AG04450 (cell line): ENCODE measurements around the gene FANCC. TPM values are rescaled to one million over a fixed set of nuclear protein-coding genes. Genes with fewer than 3 reads are reported as not detected.
"Not testable (repeated sequence)": the region's sequence is repeated elsewhere in the genome, so short reads cannot be mapped to it uniquely, and the experiment has no call there.

Experiments used
- CTCF ChIA-PET: fragments of 300-600, 350-600 bp; formaldehyde crosslinking; extraction: SDS; loops from one replicate; lab custom pipeline; 2022; ENCODE audit warnings: antibody characterized with exemption, inconsistent platforms; lab: Charles Lee
- POLR2A ChIA-PET: fragments of 350-600 bp; formaldehyde crosslinking; extraction: SDS; loops from one replicate; lab custom pipeline; 2021; ENCODE audit warnings: antibody characterized with exemption, inconsistent platforms; lab: Yijun Ruan, JAX
- DNase-seq: peaks from one replicate; pipeline ENCODE4 v3.0.0-alpha.2; 2011; ENCODE audit warnings: low read depth, low spot score
- H3K27ac ChIP-seq: one replicate; pipeline ENCODE4 v1.5.1; 2012; ENCODE audit warnings: low read depth, low read length, control low read depth
- H3K27me3 ChIP-seq: one replicate; pipeline ENCODE4 v1.6.0; 2012; ENCODE audit warnings: low read length; ENCODE audit not compliant: control insufficient read depth, insufficient read depth
- H3K4me3 ChIP-seq: 2 replicates; pipeline ENCODE4 v1.5.1; 2011; ENCODE audit warnings: mild to moderate bottlenecking, low read depth, low read length, control low read depth
- H3K9me3 ChIP-seq: 2 replicates; pipeline ENCODE4 v1.5.1; 2012; ENCODE audit warnings: low read length; ENCODE audit not compliant: control insufficient read depth, insufficient read depth
- polyA plus RNA-seq: library from polyadenylated mRNA; depleted of rRNA; stranded (reverse); fragments of >200 nt; gene quantifications from 2 replicates; pipeline ENCODE4 v1.2.3, GENCODE V29; 2011
- TF ChIP-seq, protein P1 (sequence below): IDR thresholded peaks from 2 replicates; pipeline ENCODE4 v1.5.1; 2011; ENCODE audit warnings: low read depth, low read length, control low read depth, inconsistent platforms

FANCC gene
- polyA plus RNA-seq, 1 experiment, result 10.8 TPM

DNA sequence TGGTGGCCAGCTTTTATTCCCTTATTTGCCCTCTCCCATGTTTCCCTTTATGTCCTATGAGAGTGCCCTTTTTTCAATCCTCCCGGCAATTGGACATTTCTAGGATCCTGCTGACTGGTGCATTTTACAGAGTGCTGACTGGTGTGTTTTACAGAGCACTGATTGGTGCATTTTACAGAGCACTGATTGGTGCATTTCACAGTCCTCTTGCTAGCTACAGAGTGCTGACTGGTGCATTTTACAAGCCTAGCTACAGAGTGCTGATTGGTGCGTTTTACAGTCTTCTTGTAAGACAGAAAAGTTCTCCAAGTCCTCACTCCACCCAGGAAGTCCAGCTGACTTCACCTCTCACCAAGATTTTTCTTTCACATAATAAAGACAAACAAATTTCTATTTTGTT lies 15.4 kb upstream of the FANCC start:
- peaks cover 15% of the 10 kb centered on the region for H3K9me3 ChIP-seq
- H3K27me3 ChIP-seq, result peaks cover 2% of the 10 kb centered on the region
- POLR2A ChIA-PET, result no interaction called here
- no peak overlapping the region for H3K27ac ChIP-seq
- TF ChIP-seq, protein P1, sequence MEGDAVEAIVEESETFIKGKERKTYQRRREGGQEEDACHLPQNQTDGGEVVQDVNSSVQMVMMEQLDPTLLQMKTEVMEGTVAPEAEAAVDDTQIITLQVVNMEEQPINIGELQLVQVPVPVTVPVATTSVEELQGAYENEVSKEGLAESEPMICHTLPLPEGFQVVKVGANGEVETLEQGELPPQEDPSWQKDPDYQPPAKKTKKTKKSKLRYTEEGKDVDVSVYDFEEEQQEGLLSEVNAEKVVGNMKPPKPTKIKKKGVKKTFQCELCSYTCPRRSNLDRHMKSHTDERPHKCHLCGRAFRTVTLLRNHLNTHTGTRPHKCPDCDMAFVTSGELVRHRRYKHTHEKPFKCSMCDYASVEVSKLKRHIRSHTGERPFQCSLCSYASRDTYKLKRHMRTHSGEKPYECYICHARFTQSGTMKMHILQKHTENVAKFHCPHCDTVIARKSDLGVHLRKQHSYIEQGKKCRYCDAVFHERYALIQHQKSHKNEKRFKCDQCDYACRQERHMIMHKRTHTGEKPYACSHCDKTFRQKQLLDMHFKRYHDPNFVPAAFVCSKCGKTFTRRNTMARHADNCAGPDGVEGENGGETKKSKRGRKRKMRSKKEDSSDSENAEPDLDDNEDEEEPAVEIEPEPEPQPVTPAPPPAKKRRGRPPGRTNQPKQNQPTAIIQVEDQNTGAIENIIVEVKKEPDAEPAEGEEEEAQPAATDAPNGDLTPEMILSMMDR, result no peak
- CTCF ChIA-PET, result interaction anchor here (1.0 kb wide), 1 partner anchor 885 kb away, joined by 4 read pairs; no protein-coding TSS in a partner anchor
- no peak overlapping the region for H3K4me3 ChIP-seq
- no peak for DNase-seq

DNA sequence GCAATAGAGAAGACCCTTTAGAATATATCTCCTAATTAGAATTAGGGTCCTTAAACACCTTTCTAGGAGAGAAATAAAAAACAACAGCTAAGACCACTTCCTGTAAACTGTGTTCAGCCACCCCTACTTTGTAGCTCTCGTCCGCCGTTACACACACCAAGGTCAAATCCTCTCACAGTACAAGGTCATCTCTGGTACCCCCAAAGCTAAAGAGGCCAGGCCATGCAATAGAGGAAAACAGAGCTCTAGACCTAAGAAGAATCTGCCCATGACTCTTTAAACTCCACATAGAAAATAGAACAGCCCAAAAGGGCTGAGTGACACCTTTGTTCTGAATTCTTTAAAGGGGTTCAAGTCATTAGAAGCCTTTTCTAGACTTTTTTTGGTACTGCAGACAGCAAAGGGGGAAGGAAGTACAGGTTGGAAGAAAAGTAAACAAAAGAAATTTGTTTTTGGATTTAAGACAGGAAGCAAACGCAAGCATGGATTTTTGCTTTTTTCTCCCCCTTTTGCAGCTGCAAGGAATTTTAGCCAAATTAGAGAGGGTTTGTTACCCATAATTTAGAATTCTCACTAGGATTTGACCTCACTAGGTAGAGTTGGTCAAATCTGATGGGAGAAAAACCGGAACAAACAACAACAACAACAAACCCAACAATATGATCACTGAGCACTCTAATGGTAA lies 13.4 kb upstream of the FANCC start:
- Histone ChIP-seq H3K27ac (no peak overlapping the region), H3K27me3 (peaks cover 2% of the 10 kb centered on the region), H3K9me3 (peaks cover 7% of the 10 kb centered on the region), H3K4me3 (no peak overlapping the region)
- TF ChIP-seq, protein P1, result no peak
- CTCF ChIA-PET, result interaction anchor here (0.9 kb wide), 1 partner anchor 10 kb away, joined by 3 read pairs; no protein-coding TSS in a partner anchor
- POLR2A ChIA-PET, result no interaction called here
- DNase-seq, result no peak

DNA sequence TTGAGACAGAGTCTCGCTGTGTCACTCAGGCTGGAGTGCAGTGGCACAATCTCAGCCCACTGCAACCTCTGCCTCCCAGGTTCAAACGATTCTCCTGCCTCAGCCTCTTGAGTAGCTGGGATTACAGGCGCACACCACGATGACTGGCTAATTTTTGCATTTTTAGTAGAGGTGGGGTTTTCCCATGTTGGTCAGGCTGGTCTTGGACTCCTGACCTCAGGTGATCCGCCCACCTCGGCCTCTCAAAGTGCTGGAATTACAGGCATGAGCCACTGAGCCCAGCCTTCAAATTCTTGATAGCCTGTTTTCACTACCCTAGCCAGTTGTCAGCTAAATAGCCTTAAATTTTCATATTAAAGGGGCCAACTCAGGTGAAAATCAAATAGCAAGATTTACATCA lies 11.6 kb upstream of the FANCC start:
- CTCF ChIA-PET, result interaction anchor here (1.6 to 2.7 kb wide), 2 partner anchors 8 to 12 kb away, joined by 5 to 6 read pairs; no protein-coding TSS in a partner anchor
- H3K4me3 ChIP-seq, POLR2A ChIA-PET, H3K27me3 ChIP-seq, H3K27ac ChIP-seq, H3K9me3 ChIP-seq, DNase-seq: not testable (repeated sequence)

DNA sequence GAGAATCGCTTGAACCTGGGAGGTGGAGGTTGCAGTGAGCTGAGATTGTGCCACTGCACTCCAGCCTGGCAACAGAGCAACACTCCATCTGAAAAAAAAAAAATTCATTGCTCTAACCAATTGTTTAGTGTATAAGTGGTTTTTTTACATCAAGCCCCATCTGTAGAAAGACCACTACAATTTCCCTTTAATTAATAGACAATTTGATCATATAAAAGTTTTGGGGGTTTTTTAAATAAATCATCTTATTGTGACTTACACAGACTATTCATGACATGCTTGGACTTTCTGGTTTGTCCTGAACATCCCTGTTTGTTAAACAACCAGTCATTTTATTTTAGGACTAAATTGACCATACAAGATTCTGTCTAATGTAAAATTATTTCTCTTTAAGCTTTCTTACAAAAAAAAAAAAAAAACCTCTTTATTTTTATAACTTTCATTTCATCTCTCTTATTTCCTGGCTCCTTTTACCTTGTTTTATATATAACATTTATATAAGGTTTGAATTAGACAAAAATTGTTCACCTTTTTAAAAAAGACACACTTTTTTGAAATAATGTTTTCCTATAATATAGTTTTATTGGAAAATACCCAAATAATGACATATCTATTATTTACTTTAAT lies 9.8 kb upstream of the FANCC start:
- H3K27me3 ChIP-seq, result peaks cover 2% of the 10 kb centered on the region
- no peak overlapping the region for H3K27ac ChIP-seq
- ChIA-PET POLR2A (no interaction called here), CTCF (interaction anchor here (1.6 to 2.7 kb wide), 2 partner anchors 9 to 14 kb away, joined by 5 to 6 read pairs; no protein-coding TSS in a partner anchor)
- no peak for DNase-seq
- TF ChIP-seq, protein P1, result no peak
- peaks cover 7% of the 10 kb centered on the region for H3K9me3 ChIP-seq
- no peak overlapping the region for H3K4me3 ChIP-seq

DNA sequence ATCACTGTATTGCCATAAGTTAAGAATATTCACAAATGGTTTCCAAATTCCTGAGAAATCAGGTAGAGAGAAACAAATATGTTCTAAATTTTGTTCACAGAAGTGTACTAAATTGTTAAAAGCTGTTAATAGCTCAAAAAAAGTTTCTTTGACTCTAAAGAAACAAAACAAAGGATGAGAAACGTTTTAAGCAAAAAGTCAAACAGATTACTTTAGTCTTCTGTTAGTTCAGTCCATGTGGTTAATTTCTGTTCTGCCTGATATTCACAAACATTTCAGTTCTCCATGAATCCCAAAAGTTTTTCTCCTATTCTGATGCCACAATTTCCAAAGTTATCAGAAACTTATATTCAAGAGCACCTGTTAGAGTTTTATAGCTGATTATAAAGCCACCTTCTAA lies 7.7 kb upstream of the FANCC start:
- ChIA-PET CTCF (interaction anchor here (1.0 kb wide), 1 partner anchor 11 kb away, joined by 3 read pairs; no protein-coding TSS in a partner anchor), POLR2A (no interaction called here)
- no peak overlapping the region for H3K4me3 ChIP-seq
- TF ChIP-seq, protein P1, result no peak
- H3K27me3 ChIP-seq, result no peaks in the 10 kb centered on the region
- no peak overlapping the region for H3K27ac ChIP-seq
- peaks cover 7% of the 10 kb centered on the region for H3K9me3 ChIP-seq
- no peak for DNase-seq
